ENCODE measurements around the gene SCN9A. TPM values are rescaled to one million over a fixed set of nuclear protein-coding genes. Genes with fewer than 3 reads are reported as not detected.

The SCN9A gene
- polyA plus RNA-seq, 1 donor from 2014 or later = 10.4 TPM

- no peak for TF ChIP-seq SMC3 (conservative IDR thresholded peaks at IDR 0.05; ENCODE audit: poor library complexity)
- no peak for TF ChIP-seq RAD21 (conservative IDR thresholded peaks at IDR 0.05)
- no peak for TF ChIP-seq MXI1 (conservative IDR thresholded peaks at IDR 0.05; ENCODE audit: poor library complexity, severe bottlenecking)
- no peak for TF ChIP-seq EZH2 (IDR thresholded peaks at IDR 0.05; ENCODE audit: borderline replicate concordance, insufficient read depth, low read length, poor library complexity, severe bottlenecking)
- TF ChIP-seq, protein P1, sequence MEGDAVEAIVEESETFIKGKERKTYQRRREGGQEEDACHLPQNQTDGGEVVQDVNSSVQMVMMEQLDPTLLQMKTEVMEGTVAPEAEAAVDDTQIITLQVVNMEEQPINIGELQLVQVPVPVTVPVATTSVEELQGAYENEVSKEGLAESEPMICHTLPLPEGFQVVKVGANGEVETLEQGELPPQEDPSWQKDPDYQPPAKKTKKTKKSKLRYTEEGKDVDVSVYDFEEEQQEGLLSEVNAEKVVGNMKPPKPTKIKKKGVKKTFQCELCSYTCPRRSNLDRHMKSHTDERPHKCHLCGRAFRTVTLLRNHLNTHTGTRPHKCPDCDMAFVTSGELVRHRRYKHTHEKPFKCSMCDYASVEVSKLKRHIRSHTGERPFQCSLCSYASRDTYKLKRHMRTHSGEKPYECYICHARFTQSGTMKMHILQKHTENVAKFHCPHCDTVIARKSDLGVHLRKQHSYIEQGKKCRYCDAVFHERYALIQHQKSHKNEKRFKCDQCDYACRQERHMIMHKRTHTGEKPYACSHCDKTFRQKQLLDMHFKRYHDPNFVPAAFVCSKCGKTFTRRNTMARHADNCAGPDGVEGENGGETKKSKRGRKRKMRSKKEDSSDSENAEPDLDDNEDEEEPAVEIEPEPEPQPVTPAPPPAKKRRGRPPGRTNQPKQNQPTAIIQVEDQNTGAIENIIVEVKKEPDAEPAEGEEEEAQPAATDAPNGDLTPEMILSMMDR (IDR thresholded peaks at IDR 0.05; ENCODE audit: poor library complexity, severe bottlenecking) = no peak
- TF ChIP-seq TAF1 (IDR thresholded peaks at IDR 0.05; ENCODE audit: low read depth) = no peak
- no peak for TF ChIP-seq EP300 (conservative IDR thresholded peaks at IDR 0.05; ENCODE audit: poor library complexity, severe bottlenecking)
- TF ChIP-seq POLR2AphosphoS5 (IDR thresholded peaks at IDR 0.05) = no peak
- Histone ChIP-seq H3K9me3 (ENCODE audit: low read length) (no peaks in the 10 kb centered on the region), H3K27ac (ENCODE audit: low read length) (no peak overlapping the region), H3K4me2 (ENCODE audit: low read length) (no peak overlapping the region), H3K36me3 (ENCODE audit: insufficient read depth, low read length) (no peaks in the 10 kb centered on the region), H3K9me2 (ENCODE audit: insufficient read depth, low read length) (no peaks in the 10 kb centered on the region), H4K20me1 (ENCODE audit: insufficient read depth) (no peaks in the 10 kb centered on the region), H2AFZ (ENCODE audit: low read depth, low read length) (no peak overlapping the region), H3F3A (ENCODE audit: insufficient read depth, low read length, poor library complexity, severe bottlenecking) (no peaks in the 10 kb centered on the region), H3K27me3 (ENCODE audit: insufficient read depth, low read depth, low read length) (no peaks in the 10 kb centered on the region), H3K9ac (ENCODE audit: low read length) (no peak overlapping the region), H3K79me2 (replicated peaks; ENCODE audit: insufficient read depth, low read length) (no peaks in the 10 kb centered on the region), H3K4me3 (ENCODE audit: low read length) (no peak overlapping the region)
These were observed 68.4 kb downstream of the SCN9A start for GRCh38 chr2:166307326-166307725.

DNA sequence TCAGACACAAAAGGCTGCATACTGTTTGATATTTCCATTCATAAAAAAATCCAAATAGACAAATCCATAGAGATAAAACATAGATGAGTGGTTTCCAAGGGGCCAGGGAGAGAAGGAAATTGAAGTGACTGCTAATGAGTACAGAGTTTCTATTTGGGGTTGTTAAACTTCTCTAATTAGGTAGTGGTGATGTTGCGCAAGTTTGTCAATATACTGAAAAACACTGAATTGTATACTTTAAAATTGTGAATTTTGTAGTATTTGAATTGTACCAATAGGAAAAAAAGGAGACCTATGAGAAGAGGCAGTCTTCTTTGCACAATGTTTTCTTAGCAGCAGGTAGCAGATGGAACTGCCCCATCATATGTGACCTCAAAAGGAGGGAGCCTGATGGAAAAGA, 71.1 kb downstream of the SCN9A start:
- H3K9me2 ChIP-seq (ENCODE audit: insufficient read depth, low read length) = no peaks in the 10 kb centered on the region
- H2AFZ ChIP-seq (ENCODE audit: low read depth, low read length) = no peak overlapping the region
- no peak overlapping the region for H3K4me2 ChIP-seq (ENCODE audit: low read length)
- H3K36me3 ChIP-seq (ENCODE audit: insufficient read depth, low read length) = no peaks in the 10 kb centered on the region
- TF ChIP-seq RAD21 (conservative IDR thresholded peaks at IDR 0.05) (no peak), EP300 (conservative IDR thresholded peaks at IDR 0.05; ENCODE audit: poor library complexity, severe bottlenecking) (no peak), SMC3 (conservative IDR thresholded peaks at IDR 0.05; ENCODE audit: poor library complexity) (no peak), EZH2 (IDR thresholded peaks at IDR 0.05; ENCODE audit: borderline replicate concordance, insufficient read depth, low read length, poor library complexity, severe bottlenecking) (no peak), POLR2AphosphoS5 (IDR thresholded peaks at IDR 0.05) (no peak), REST (IDR thresholded peaks at IDR 0.05; ENCODE audit: borderline replicate concordance) (no peak), TAF1 (IDR thresholded peaks at IDR 0.05; ENCODE audit: low read depth) (no peak), MXI1 (conservative IDR thresholded peaks at IDR 0.05; ENCODE audit: poor library complexity, severe bottlenecking) (no peak)
- TF ChIP-seq, protein P1 (IDR thresholded peaks at IDR 0.05; ENCODE audit: poor library complexity, severe bottlenecking) = no peak
- H3K9ac ChIP-seq (ENCODE audit: low read length) = no peak overlapping the region
- no peaks in the 10 kb centered on the region for H3F3A ChIP-seq (ENCODE audit: insufficient read depth, low read length, poor library complexity, severe bottlenecking)
- no peaks in the 10 kb centered on the region for H3K27me3 ChIP-seq (ENCODE audit: insufficient read depth, low read depth, low read length)
- no peaks in the 10 kb centered on the region for H3K79me2 ChIP-seq (replicated peaks; ENCODE audit: insufficient read depth, low read length)
- H4K20me1 ChIP-seq (ENCODE audit: insufficient read depth) = no peaks in the 10 kb centered on the region
- no peaks in the 10 kb centered on the region for H3K9me3 ChIP-seq (ENCODE audit: low read length)
- no peak overlapping the region for H3K4me3 ChIP-seq (ENCODE audit: low read length)
- no peak overlapping the region for H3K27ac ChIP-seq (ENCODE audit: low read length)
